ENCODE measurements around the gene ATL1. TPM values are rescaled to one million over a fixed set of nuclear protein-coding genes. Genes with fewer than 3 reads are reported as not detected.

Gene ATL1
- total and polyA plus RNA-seq, 2 of the 8 experiments (the other 6 are each of a cell fraction or from before 2014, with no cell fraction given): 4.0 to 5.9 TPM

DNA sequence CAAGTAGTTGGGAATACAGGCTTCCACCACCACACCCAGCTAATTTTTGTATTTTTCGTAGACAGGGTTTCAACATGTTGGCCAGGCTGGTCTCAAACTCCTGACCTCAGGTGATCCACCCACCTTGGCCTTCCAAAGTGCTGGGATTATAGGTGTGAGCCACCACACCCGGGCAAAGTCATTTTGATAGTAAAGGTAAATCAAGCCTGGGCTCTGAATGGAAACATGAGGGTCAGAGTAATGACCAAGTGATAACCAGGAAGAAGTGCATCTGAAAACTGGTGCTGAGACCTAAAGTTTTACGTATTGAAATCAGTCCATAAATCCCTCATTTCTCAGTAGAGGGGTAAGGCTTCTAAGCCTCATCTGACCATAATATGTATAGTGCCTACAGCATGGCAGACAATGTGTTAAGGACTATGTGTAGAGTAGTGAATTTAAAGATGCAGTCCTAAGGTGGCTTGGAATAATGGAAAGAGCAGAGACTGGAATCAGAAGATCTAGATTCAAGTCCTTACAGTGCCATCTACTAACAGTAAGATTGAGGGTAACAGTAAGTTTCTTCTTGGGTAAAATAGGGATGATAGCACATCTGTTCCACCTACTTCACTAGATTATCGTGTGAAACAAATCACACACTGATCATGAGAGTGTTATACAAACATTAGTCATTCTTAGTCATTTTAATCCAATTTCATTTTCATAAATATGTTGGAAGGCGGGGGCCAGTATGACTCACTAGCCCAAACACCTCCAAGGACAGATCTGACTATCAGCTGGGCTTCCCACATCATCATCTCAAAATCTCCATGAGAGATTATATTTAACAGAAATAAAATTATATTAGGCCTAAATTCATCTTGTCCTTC, 38.8 kb upstream of the ATL1 start (continued):
- no peak for TF ChIP-seq EGR1 (IDR thresholded peaks at IDR 0.05; ENCODE audit: borderline replicate concordance, low read depth, low read length)
- TF ChIP-seq CREB1 (IDR thresholded peaks at IDR 0.05): no peak
- no peak for TF ChIP-seq PHF8 (conservative IDR thresholded peaks at IDR 0.05; ENCODE audit: low read depth, low read length)
- TF ChIP-seq, protein P1, sequence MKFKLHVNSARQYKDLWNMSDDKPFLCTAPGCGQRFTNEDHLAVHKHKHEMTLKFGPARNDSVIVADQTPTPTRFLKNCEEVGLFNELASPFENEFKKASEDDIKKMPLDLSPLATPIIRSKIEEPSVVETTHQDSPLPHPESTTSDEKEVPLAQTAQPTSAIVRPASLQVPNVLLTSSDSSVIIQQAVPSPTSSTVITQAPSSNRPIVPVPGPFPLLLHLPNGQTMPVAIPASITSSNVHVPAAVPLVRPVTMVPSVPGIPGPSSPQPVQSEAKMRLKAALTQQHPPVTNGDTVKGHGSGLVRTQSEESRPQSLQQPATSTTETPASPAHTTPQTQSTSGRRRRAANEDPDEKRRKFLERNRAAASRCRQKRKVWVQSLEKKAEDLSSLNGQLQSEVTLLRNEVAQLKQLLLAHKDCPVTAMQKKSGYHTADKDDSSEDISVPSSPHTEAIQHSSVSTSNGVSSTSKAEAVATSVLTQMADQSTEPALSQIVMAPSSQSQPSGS (IDR thresholded peaks at IDR 0.05; ENCODE audit: low read length): no peak
- no peak for TF ChIP-seq HDAC2 (IDR thresholded peaks at IDR 0.05; ENCODE audit: borderline replicate concordance in 1 of 2, low read depth in 2 of 2, low read length in 2 of 2)
- no peak for TF ChIP-seq SP4 (IDR thresholded peaks at IDR 0.05; ENCODE audit: low read length)

Data from H1 (cell line).